H9 (cell line): ENCODE data around the gene IGF2. TPM values are rescaled to one million over a fixed set of nuclear protein-coding genes. Genes with fewer than 3 reads are reported as not detected.

Experiments
- DNase-seq: peaks from one replicate; pipeline ENCODE4 v3.0.0-alpha.2; 2017
- H2AFZ ChIP-seq: one replicate; pipeline ENCODE4 v1.6.1; 2013; ENCODE audit warnings: mild to moderate bottlenecking, low read length, control low read depth, moderate library complexity
- H2AK5ac ChIP-seq: 2 replicates; pipeline ENCODE4 v1.6.1; 2013; ENCODE audit warnings: low read length, control low read depth, mixed read lengths; ENCODE audit not compliant: insufficient read length
- H2BK120ac ChIP-seq: one replicate; pipeline ENCODE4 v1.6.1; 2013; ENCODE audit warnings: low read depth, mild to moderate bottlenecking, low read length, control low read depth, inconsistent platforms; ENCODE audit not compliant: poor library complexity, severe bottlenecking
- H2BK12ac ChIP-seq: 2 replicates; pipeline ENCODE4 v1.6.1; 2013; ENCODE audit warnings: low read length, control low read depth, mixed read lengths, low read depth; ENCODE audit not compliant: insufficient read length
- H2BK15ac ChIP-seq: 2 replicates; pipeline ENCODE4 v1.6.1; 2013; ENCODE audit warnings: low read depth, low read length, control low read depth
- H2BK20ac ChIP-seq: one replicate; pipeline ENCODE4 v1.6.1; 2013; ENCODE audit warnings: low read depth, mild to moderate bottlenecking, low read length, control low read depth, inconsistent platforms; ENCODE audit not compliant: poor library complexity, severe bottlenecking
- H2BK5ac ChIP-seq: 2 replicates; pipeline ENCODE4 v1.6.1; 2013; ENCODE audit warnings: low read length, control low read depth, mixed read lengths; ENCODE audit not compliant: insufficient read length
- H3K14ac ChIP-seq: 2 replicates; pipeline ENCODE4 v1.6.1; 2013; ENCODE audit warnings: low read length, control low read depth; ENCODE audit not compliant: insufficient read depth
- H3K18ac ChIP-seq: 2 replicates; pipeline ENCODE4 v1.6.1; 2013; ENCODE audit warnings: low read depth, mild to moderate bottlenecking, mixed read lengths, low read length, control low read depth; ENCODE audit not compliant: insufficient read length
- H3K23ac ChIP-seq: 2 replicates; pipeline ENCODE4 v1.6.1; 2013; ENCODE audit warnings: low read length, control low read depth, mixed read lengths, low read depth; ENCODE audit not compliant: insufficient read length
- H3K23me2 ChIP-seq: 2 replicates; pipeline ENCODE4 v1.6.1; 2013; ENCODE audit warnings: low read depth, mild to moderate bottlenecking, mixed read lengths, low read length, control low read depth; ENCODE audit not compliant: insufficient read length, poor library complexity, severe bottlenecking
- H3K27ac ChIP-seq: 2 replicates; pipeline ENCODE4 v1.5.1; 2013; ENCODE audit warnings: low read length, control low read depth, mixed read lengths, low read depth; ENCODE audit not compliant: insufficient read length
- H3K27me3 ChIP-seq: 2 replicates; pipeline ENCODE4 v1.6.1; 2013; ENCODE audit warnings: low read length, control low read depth, inconsistent platforms; ENCODE audit not compliant: insufficient read depth
- H3K4ac ChIP-seq: 2 replicates; pipeline ENCODE4 v1.6.1; 2013; ENCODE audit warnings: low read depth, mild to moderate bottlenecking, control low read depth, inconsistent platforms, low read length, moderate library complexity
- H3K4me1 ChIP-seq: 2 replicates; pipeline ENCODE4 v1.6.1; 2013; ENCODE audit warnings: low read length, control low read depth, inconsistent platforms; ENCODE audit not compliant: insufficient read depth
- H3K4me2 ChIP-seq: 2 replicates; pipeline ENCODE4 v1.6.1; 2013; ENCODE audit warnings: low read length, control low read depth, mixed read lengths; ENCODE audit not compliant: insufficient read length, insufficient read depth
- H3K56ac ChIP-seq: 2 replicates; pipeline ENCODE4 v1.6.1; 2013; ENCODE audit warnings: low read depth, mild to moderate bottlenecking, mixed read lengths, low read length, control low read depth; ENCODE audit not compliant: insufficient read length
- H3K79me1 ChIP-seq: 2 replicates; pipeline ENCODE4 v1.6.1; 2013; ENCODE audit warnings: low read depth, mild to moderate bottlenecking, moderate library complexity, low read length, control low read depth, inconsistent platforms; ENCODE audit not compliant: insufficient read depth, poor library complexity, severe bottlenecking
- H3K79me2 ChIP-seq: 2 replicates; pipeline ENCODE4 v1.6.1; 2013; ENCODE audit warnings: low read length, control low read depth, inconsistent platforms; ENCODE audit not compliant: insufficient read depth
- H3K9ac ChIP-seq: 2 replicates; pipeline ENCODE4 v1.6.1; 2013; ENCODE audit warnings: low read length, control low read depth, mixed read lengths; ENCODE audit not compliant: insufficient read length; ENCODE audit errors: extremely low read depth
- H3K9me3 ChIP-seq: one replicate; pipeline ENCODE4 v1.6.1; 2013; ENCODE audit warnings: low read depth, low read length, inconsistent platforms; ENCODE audit not compliant: control insufficient read depth
- H3T11ph ChIP-seq: one replicate; pipeline ENCODE4 v1.6.1; 2013; ENCODE audit warnings: mild to moderate bottlenecking, low read length, control low read depth, inconsistent platforms
- H4K20me1 ChIP-seq: one replicate; pipeline ENCODE4 v1.6.1; 2013; ENCODE audit not compliant: control insufficient read depth, insufficient read length, insufficient read depth
- H4K5ac ChIP-seq: 2 replicates; pipeline ENCODE4 v1.6.1; 2013; ENCODE audit warnings: low read depth, mild to moderate bottlenecking, mixed read lengths, low read length, control low read depth; ENCODE audit not compliant: insufficient read length
- H4K8ac ChIP-seq: replicated peaks from 2 replicates; pipeline ENCODE4 v1.6.1; 2013; ENCODE audit warnings: low read length, control low read depth, mixed read lengths, low read depth; ENCODE audit not compliant: insufficient read length
- H4K91ac ChIP-seq: 2 replicates; pipeline ENCODE4 v1.6.1; 2013; ENCODE audit warnings: low read depth, mild to moderate bottlenecking, moderate library complexity, mixed read lengths, low read length, control low read depth; ENCODE audit not compliant: insufficient read length
- H3K27ac Mint-ChIP-seq, 3 experiments: 2 replicates in 2 of 3; 3 replicates in 1 of 3; pipeline ENCODE4 v1.8.0; 2020 to 2021; ENCODE audit warnings: mixed read lengths in 3 of 3, mild to moderate bottlenecking in 1 of 3, moderate library complexity in 1 of 3
- H3K27me3 Mint-ChIP-seq: 2 replicates; pipeline ENCODE4 v1.8.0; 2021; ENCODE audit warnings: low read depth, mild to moderate bottlenecking, moderate library complexity, mixed read lengths
- H3K36me3 Mint-ChIP-seq, 3 experiments: 2 replicates in 2 of 3; 3 replicates in 1 of 3; pipeline ENCODE4 v1.8.0; 2020 to 2021; ENCODE audit warnings: low read depth in 3 of 3, mixed read lengths in 3 of 3; ENCODE audit not compliant: insufficient read depth in 1 of 3
- H3K4me1 Mint-ChIP-seq, 2 experiments: 2 replicates each; pipeline ENCODE4 v1.8.0; 2020; ENCODE audit warnings: mixed read lengths in 2 of 2
- H3K4me3 Mint-ChIP-seq, 2 experiments: 2 replicates in 1 of 2; 3 replicates in 1 of 2; pipeline ENCODE4 v1.8.0; 2020 to 2021; ENCODE audit warnings: mild to moderate bottlenecking in 2 of 2, mixed read lengths in 2 of 2, moderate library complexity in 1 of 2
- H3K9me3 Mint-ChIP-seq, 2 experiments: 2 replicates in 1 of 2; 3 replicates in 1 of 2; pipeline ENCODE4 v1.8.0; 2020; ENCODE audit warnings: mild to moderate bottlenecking in 2 of 2, mixed read lengths in 2 of 2, moderate library complexity in 1 of 2
- WGBS: extraction: QIAGEN DNeasy Blood & Tissue Kit; methylation state at CpG from one replicate; pipeline ENCODE4 v1.1.7; 2013; ENCODE audit warnings: missing lambda C conversion rate, low lambda C conversion rate, mixed read lengths; ENCODE audit not compliant: insufficient read length; ENCODE audit errors: extremely low coverage; 5-methylcytosine and 5-hydroxymethylcytosine counted together
- total RNA-seq: library from RNA; stranded (reverse); gene quantifications from 2 replicates; pipeline ENCODE4 v1.2.1, GENCODE V29; 2021
- TF ChIP-seq, protein P1 (sequence below): fragments of 200-600 bp; sonication (generic); conservative IDR thresholded peaks from 3 replicates; pipeline ENCODE4 v1.8.0; 2021; ENCODE audit warnings: antibody characterized with exemption, mild to moderate bottlenecking

IGF2 gene
- total RNA-seq, 1 experiment from 2014 or later: 2.8 TPM

GRCh38 chr11:2163428-2163978 lies 24.3 kb upstream of the IGF2 start:
- H3K23ac ChIP-seq: no peak overlapping the region
- H3K27ac ChIP-seq: no peak overlapping the region
- Mint-ChIP-seq H3K27me3 (peaks cover 12% of the 10 kb centered on the region), H3K36me3 (no peaks in the 10 kb centered on the region), H3K4me1 (no peaks in the 10 kb centered on the region), H3K9me3 (no peaks in the 10 kb centered on the region), H3K4me3 (no peak overlapping the region), H3K27ac (peak overlapping the region in 1 of 3 experiments; percentile 92; a peak in 1 of 7 replicates)
- no peak overlapping the region for H2BK15ac ChIP-seq
- H4K91ac ChIP-seq: no peak overlapping the region
- no peak overlapping the region for H3K56ac ChIP-seq
- H4K5ac ChIP-seq: no peak overlapping the region
- no peak for DNase-seq
- H3K14ac ChIP-seq: no peak overlapping the region
- no peak overlapping the region for H3K4me2 ChIP-seq
- peaks cover 3% of the 10 kb centered on the region for H3K23me2 ChIP-seq
- no peak overlapping the region for H2BK5ac ChIP-seq
- H3K4me1 ChIP-seq: no peaks in the 10 kb centered on the region
- no peak overlapping the region for H3K9ac ChIP-seq
- H3K27me3 ChIP-seq: no peaks in the 10 kb centered on the region
- H2AK5ac ChIP-seq: no peak overlapping the region
- H3T11ph ChIP-seq: no peak overlapping the region
- no peak overlapping the region for H2BK120ac ChIP-seq
- H3K9me3 ChIP-seq: no peaks in the 10 kb centered on the region
- TF ChIP-seq, protein P1, sequence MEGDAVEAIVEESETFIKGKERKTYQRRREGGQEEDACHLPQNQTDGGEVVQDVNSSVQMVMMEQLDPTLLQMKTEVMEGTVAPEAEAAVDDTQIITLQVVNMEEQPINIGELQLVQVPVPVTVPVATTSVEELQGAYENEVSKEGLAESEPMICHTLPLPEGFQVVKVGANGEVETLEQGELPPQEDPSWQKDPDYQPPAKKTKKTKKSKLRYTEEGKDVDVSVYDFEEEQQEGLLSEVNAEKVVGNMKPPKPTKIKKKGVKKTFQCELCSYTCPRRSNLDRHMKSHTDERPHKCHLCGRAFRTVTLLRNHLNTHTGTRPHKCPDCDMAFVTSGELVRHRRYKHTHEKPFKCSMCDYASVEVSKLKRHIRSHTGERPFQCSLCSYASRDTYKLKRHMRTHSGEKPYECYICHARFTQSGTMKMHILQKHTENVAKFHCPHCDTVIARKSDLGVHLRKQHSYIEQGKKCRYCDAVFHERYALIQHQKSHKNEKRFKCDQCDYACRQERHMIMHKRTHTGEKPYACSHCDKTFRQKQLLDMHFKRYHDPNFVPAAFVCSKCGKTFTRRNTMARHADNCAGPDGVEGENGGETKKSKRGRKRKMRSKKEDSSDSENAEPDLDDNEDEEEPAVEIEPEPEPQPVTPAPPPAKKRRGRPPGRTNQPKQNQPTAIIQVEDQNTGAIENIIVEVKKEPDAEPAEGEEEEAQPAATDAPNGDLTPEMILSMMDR: no peak
- WGBS: no CpG with 5 or more reads among the region's 12 CpGs
- no peak overlapping the region for H2AFZ ChIP-seq
- H3K79me2 ChIP-seq: no peaks in the 10 kb centered on the region
- no peaks in the 10 kb centered on the region for H4K20me1 ChIP-seq
- no peak overlapping the region for H2BK20ac ChIP-seq
- no peaks in the 10 kb centered on the region for H3K79me1 ChIP-seq
- no peak overlapping the region for H4K8ac ChIP-seq
- no peak overlapping the region for H3K18ac ChIP-seq
- no peak overlapping the region for H2BK12ac ChIP-seq
- H3K4ac ChIP-seq: no peak overlapping the region
